Liver (tissue), 9 donors: Measurements from ENCODE around the gene ULBP3. TPM values are rescaled to one million over a fixed set of nuclear protein-coding genes. Genes with fewer than 3 reads are reported as not detected.

ENCODE experiments used
- DNase-seq: peaks from one replicate; pipeline ENCODE4 v3.0.0-alpha.2; 2017; ENCODE audit warnings: low spot score
- H3K27ac ChIP-seq, 2 donors: one replicate each; pipeline ENCODE4 v1.7.0; 2013; ENCODE audit warnings: inconsistent platforms in 2 of 2, low read length in 2 of 2, control low read depth in 1 of 2, low read depth in 1 of 2, mild to moderate bottlenecking in 1 of 2
- H3K27me3 ChIP-seq, 4 donors: one replicate each; pipeline versions ENCODE4 v1.6.1 to v1.7.0; 2013; ENCODE audit warnings: low read length in 3 of 4, inconsistent platforms in 1 of 4, mild to moderate bottlenecking in 1 of 4, moderate library complexity in 1 of 4; ENCODE audit not compliant: control insufficient read depth in 4 of 4, insufficient read depth in 4 of 4
- H3K36me3 ChIP-seq, 4 donors: one replicate each; pipeline versions ENCODE4 v1.6.1 to v1.7.0; 2013; ENCODE audit warnings: low read length in 3 of 4, mild to moderate bottlenecking in 3 of 4, low read depth in 1 of 4, moderate library complexity in 1 of 4; ENCODE audit not compliant: control insufficient read depth in 4 of 4, insufficient read depth in 3 of 4
- H3K4me1 ChIP-seq, 4 donors: one replicate each; pipeline versions ENCODE4 v1.6.1 to v1.7.0; 2013; ENCODE audit warnings: low read length in 3 of 4, mild to moderate bottlenecking in 3 of 4, moderate library complexity in 1 of 4; ENCODE audit not compliant: control insufficient read depth in 4 of 4, insufficient read depth in 4 of 4
- H3K4me3 ChIP-seq, 3 donors: one replicate each; pipeline versions ENCODE4 v1.6.1 to v1.7.0; 2013; ENCODE audit warnings: low read length in 3 of 3, control low read depth in 1 of 3, low read depth in 1 of 3, mild to moderate bottlenecking in 1 of 3
- H3K9ac ChIP-seq, 2 donors: one replicate each; pipeline ENCODE4 v1.7.0; 2013; ENCODE audit warnings: low read length in 2 of 2, mild to moderate bottlenecking in 2 of 2, moderate library complexity in 2 of 2, control low read depth in 1 of 2, low read depth in 1 of 2
- H3K9me3 ChIP-seq, 4 donors: one replicate each; pipeline versions ENCODE4 v1.6.1 to v1.7.0; 2013; ENCODE audit warnings: low read length in 3 of 4; ENCODE audit not compliant: control insufficient read depth in 4 of 4
- EGR1 ChIP-seq, 2 donors: IDR thresholded peaks; 2 replicates each; pipeline ENCODE4 v1.6.1; 2016 to 2018; ENCODE audit warnings: antibody characterized with exemption in 2 of 2, low read depth in 2 of 2
- FOXA1 ChIP-seq: IDR thresholded peaks from 2 replicates; pipeline ENCODE4 v1.6.1; 2016; ENCODE audit warnings: antibody characterized with exemption
- FOXA2 ChIP-seq: IDR thresholded peaks from 2 replicates; pipeline ENCODE4 v1.6.1; 2016; ENCODE audit warnings: antibody characterized with exemption
- GABPA ChIP-seq, 2 donors: IDR thresholded peaks in 1 of 2; conservative IDR thresholded peaks in 1 of 2; 2 replicates each; pipeline ENCODE4 v1.6.1; 2016; ENCODE audit warnings: antibody characterized with exemption in 2 of 2, mild to moderate bottlenecking in 1 of 2, moderate library complexity in 1 of 2
- HNF4A ChIP-seq, 2 donors: conservative IDR thresholded peaks; 2 replicates each; pipeline ENCODE4 v1.6.1; 2016; ENCODE audit warnings: antibody characterized with exemption in 2 of 2, mild to moderate bottlenecking in 2 of 2
- HNF4G ChIP-seq: IDR thresholded peaks from 2 replicates; pipeline ENCODE4 v1.6.1; 2016; ENCODE audit warnings: antibody characterized with exemption
- JUND ChIP-seq, 2 donors: IDR thresholded peaks; 2 replicates each; pipeline ENCODE4 v1.6.1; 2016; ENCODE audit warnings: antibody characterized with exemption in 2 of 2
- MAX ChIP-seq: IDR thresholded peaks from 2 replicates; pipeline ENCODE4 v1.6.1; 2016; ENCODE audit warnings: antibody characterized with exemption
- NR2F2 ChIP-seq: IDR thresholded peaks from 2 replicates; pipeline ENCODE4 v1.6.1; 2016; ENCODE audit warnings: antibody characterized with exemption
- RAD21 ChIP-seq, 2 donors: IDR thresholded peaks; 2 replicates each; pipeline ENCODE4 v1.6.1; 2016; ENCODE audit warnings: antibody characterized with exemption in 2 of 2, mild to moderate bottlenecking in 2 of 2
- RXRA ChIP-seq, 2 donors: IDR thresholded peaks; 2 replicates each; pipeline ENCODE4 v1.6.1; 2017 to 2018; ENCODE audit warnings: antibody characterized with exemption in 2 of 2, mild to moderate bottlenecking in 1 of 2
- SP1 ChIP-seq: IDR thresholded peaks from 2 replicates; pipeline ENCODE4 v1.6.1; 2018; ENCODE audit warnings: antibody characterized with exemption, mild to moderate bottlenecking
- TAF1 ChIP-seq: conservative IDR thresholded peaks from 2 replicates; pipeline ENCODE4 v1.6.1; 2016; ENCODE audit warnings: antibody characterized with exemption, mild to moderate bottlenecking
- YY1 ChIP-seq: IDR thresholded peaks from 2 replicates; pipeline ENCODE4 v1.6.1; 2016; ENCODE audit warnings: antibody characterized with exemption, mild to moderate bottlenecking
- WGBS: extraction: QIAGEN DNeasy Blood & Tissue Kit; methylation state at CpG from one replicate; pipeline ENCODE4 v1.1.7; 2013; 5-methylcytosine and 5-hydroxymethylcytosine counted together
- polyA plus RNA-seq, 2 donors: library from polyadenylated mRNA; stranded (reverse) in 1 of 2; unstranded in 1 of 2; fragments of 200-250 nt in 1 of 2; fragments of >200 nt in 1 of 2; fragmentation: Nextera tagmentation in 1 of 2; extraction: Ambion mirVana in 1 of 2; gene quantifications; one replicate each; pipeline versions ENCODE4 v1.2.1 to v1.2.3, GENCODE V29; 2013 to 2015
- total RNA-seq, 2 donors: library from RNA; depleted of rRNA; stranded (reverse); fragments of >200 nt; gene quantifications; one replicate each; pipeline ENCODE4 v1.2.3, GENCODE V29; 2014
- TF ChIP-seq, protein P1 (sequence below): fragments of 150-350 bp; IDR thresholded peaks from 2 replicates; pipeline ENCODE4 v1.5.1; 2017; ENCODE audit warnings: improper control_type of control experiment, low read depth, low read length; ENCODE audit not compliant: missing input control
- TF ChIP-seq, protein P2 (sequence below): IDR thresholded peaks from 2 replicates; pipeline ENCODE4 v1.6.1; 2016; ENCODE audit warnings: antibody characterized with exemption
- TF ChIP-seq, protein P3 (sequence below): IDR thresholded peaks from 2 replicates; pipeline ENCODE4 v1.6.1; 2016; ENCODE audit warnings: antibody characterized with exemption
- TF ChIP-seq, protein P4 (sequence below): IDR thresholded peaks from 2 replicates; pipeline ENCODE4 v1.6.1; 2016; ENCODE audit warnings: antibody characterized with exemption, mild to moderate bottlenecking
- donor health status: healthy.
- donor health status: healthy.
- donor health status: healthy.
- donor health status: healthy.
- donor health status: healthy.

ULBP3 gene
- total and polyA plus RNA-seq, 4 donors = 0.88 to 2.3 (median 0.92) TPM; not detected in 1

DNA sequence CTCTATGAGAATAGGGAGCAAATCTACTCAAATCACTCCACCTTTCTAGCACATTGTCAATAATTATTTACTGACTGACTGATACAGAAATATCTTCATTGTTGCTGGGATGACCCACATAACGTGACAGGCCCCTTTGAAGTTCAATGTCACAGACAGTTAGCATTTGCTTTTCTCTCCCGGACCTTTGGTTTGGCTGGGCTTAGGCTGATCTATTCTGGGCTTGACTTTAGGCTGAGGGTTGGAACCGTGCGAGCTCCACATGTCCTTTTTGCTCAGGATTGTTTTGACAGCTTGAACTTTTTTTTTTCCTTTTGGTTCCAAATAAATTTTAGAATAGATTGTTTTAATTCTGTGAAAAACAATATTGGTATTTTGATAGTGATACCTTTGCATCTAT, 12.0 kb downstream of the ULBP3 start:
- no peaks in the 10 kb centered on the region for H3K4me1 ChIP-seq
- DNase-seq = no peak

More for the DNA sequence above, 12.0 kb downstream of the ULBP3 start:
- H3K9ac ChIP-seq = no peak overlapping the region
- TF ChIP-seq FOXA2 (no peak), RXRA (IDR thresholded peaks at IDR 0.05) (no peak), HNF4A (conservative IDR thresholded peaks at IDR 0.05) (no peak), HNF4G (no peak), JUND (IDR thresholded peaks at IDR 0.05) (no peak), EGR1 (IDR thresholded peaks at IDR 0.05; ENCODE audit: low read depth in 2 of 2) (no peak), NR2F2 (no peak), GABPA (IDR thresholded peaks at IDR 0.05 in 1 of 2, conservative IDR thresholded peaks at IDR 0.05 in 1 of 2) (no peak), SP1 (no peak), FOXA1 (no peak), TAF1 (no peak), MAX (no peak), RAD21 (IDR thresholded peaks at IDR 0.05) (no peak), YY1 (no peak)
- TF ChIP-seq, protein P1, sequence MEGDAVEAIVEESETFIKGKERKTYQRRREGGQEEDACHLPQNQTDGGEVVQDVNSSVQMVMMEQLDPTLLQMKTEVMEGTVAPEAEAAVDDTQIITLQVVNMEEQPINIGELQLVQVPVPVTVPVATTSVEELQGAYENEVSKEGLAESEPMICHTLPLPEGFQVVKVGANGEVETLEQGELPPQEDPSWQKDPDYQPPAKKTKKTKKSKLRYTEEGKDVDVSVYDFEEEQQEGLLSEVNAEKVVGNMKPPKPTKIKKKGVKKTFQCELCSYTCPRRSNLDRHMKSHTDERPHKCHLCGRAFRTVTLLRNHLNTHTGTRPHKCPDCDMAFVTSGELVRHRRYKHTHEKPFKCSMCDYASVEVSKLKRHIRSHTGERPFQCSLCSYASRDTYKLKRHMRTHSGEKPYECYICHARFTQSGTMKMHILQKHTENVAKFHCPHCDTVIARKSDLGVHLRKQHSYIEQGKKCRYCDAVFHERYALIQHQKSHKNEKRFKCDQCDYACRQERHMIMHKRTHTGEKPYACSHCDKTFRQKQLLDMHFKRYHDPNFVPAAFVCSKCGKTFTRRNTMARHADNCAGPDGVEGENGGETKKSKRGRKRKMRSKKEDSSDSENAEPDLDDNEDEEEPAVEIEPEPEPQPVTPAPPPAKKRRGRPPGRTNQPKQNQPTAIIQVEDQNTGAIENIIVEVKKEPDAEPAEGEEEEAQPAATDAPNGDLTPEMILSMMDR = no peak
- TF ChIP-seq, protein P2, sequence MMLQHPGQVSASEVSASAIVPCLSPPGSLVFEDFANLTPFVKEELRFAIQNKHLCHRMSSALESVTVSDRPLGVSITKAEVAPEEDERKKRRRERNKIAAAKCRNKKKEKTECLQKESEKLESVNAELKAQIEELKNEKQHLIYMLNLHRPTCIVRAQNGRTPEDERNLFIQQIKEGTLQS = no peak
- TF ChIP-seq, protein P3, sequence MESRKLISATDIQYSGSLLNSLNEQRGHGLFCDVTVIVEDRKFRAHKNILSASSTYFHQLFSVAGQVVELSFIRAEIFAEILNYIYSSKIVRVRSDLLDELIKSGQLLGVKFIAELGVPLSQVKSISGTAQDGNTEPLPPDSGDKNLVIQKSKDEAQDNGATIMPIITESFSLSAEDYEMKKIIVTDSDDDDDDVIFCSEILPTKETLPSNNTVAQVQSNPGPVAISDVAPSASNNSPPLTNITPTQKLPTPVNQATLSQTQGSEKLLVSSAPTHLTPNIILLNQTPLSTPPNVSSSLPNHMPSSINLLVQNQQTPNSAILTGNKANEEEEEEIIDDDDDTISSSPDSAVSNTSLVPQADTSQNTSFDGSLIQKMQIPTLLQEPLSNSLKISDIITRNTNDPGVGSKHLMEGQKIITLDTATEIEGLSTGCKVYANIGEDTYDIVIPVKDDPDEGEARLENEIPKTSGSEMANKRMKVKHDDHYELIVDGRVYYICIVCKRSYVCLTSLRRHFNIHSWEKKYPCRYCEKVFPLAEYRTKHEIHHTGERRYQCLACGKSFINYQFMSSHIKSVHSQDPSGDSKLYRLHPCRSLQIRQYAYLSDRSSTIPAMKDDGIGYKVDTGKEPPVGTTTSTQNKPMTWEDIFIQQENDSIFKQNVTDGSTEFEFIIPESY = no peak
- TF ChIP-seq, protein P4, sequence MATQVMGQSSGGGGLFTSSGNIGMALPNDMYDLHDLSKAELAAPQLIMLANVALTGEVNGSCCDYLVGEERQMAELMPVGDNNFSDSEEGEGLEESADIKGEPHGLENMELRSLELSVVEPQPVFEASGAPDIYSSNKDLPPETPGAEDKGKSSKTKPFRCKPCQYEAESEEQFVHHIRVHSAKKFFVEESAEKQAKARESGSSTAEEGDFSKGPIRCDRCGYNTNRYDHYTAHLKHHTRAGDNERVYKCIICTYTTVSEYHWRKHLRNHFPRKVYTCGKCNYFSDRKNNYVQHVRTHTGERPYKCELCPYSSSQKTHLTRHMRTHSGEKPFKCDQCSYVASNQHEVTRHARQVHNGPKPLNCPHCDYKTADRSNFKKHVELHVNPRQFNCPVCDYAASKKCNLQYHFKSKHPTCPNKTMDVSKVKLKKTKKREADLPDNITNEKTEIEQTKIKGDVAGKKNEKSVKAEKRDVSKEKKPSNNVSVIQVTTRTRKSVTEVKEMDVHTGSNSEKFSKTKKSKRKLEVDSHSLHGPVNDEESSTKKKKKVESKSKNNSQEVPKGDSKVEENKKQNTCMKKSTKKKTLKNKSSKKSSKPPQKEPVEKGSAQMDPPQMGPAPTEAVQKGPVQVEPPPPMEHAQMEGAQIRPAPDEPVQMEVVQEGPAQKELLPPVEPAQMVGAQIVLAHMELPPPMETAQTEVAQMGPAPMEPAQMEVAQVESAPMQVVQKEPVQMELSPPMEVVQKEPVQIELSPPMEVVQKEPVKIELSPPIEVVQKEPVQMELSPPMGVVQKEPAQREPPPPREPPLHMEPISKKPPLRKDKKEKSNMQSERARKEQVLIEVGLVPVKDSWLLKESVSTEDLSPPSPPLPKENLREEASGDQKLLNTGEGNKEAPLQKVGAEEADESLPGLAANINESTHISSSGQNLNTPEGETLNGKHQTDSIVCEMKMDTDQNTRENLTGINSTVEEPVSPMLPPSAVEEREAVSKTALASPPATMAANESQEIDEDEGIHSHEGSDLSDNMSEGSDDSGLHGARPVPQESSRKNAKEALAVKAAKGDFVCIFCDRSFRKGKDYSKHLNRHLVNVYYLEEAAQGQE = no peak
- H3K27me3 ChIP-seq = peaks cover 0 to 6% (median 0%) of the 10 kb centered on the region in 4 donors
- H3K9me3 ChIP-seq = no peaks in the 10 kb centered on the region
- no peaks in the 10 kb centered on the region for H3K36me3 ChIP-seq
- no peak overlapping the region for H3K27ac ChIP-seq
- 78% methylated on average over 4 of the region's 4 CpGs for WGBS
- H3K4me3 ChIP-seq = no peak overlapping the region
